GM12878 (cell line): ENCODE measurements around the gene MRPL18. TPM values are rescaled to one million over a fixed set of nuclear protein-coding genes. Genes with fewer than 3 reads are reported as not detected.

Source experiments
- ATAC-seq: fragments of 200-7000 bp; cut with Tn5 transposase; 3 replicates; pipeline ENCODE4 v1.9.1; 2020; ENCODE audit warnings: mild to moderate bottlenecking, moderate library complexity
- BruUV-seq: library from RNA; stranded (reverse); fragments of 400-500 nt; replicated peaks from 2 replicates; lab custom pipeline; 2021; lab: Mats Ljungman, UMichigan
- CTCF ChIA-PET: fragments of 300-600 bp; sonication (Branson Sonifier 250); formaldehyde crosslinking; extraction: SDS; loops from one replicate; lab custom pipeline; 2021; ENCODE audit warnings: inconsistent platforms; lab: Yijun Ruan, JAX
- POLR2A ChIA-PET: fragments of 350-600 bp; formaldehyde crosslinking; extraction: SDS; loops from one replicate; lab custom pipeline; 2021; ENCODE audit warnings: inconsistent platforms; lab: Charles Lee
- RAD21 ChIA-PET: fragments of 300-600 bp; sonication (Branson Sonifier 250); formaldehyde crosslinking; loops from one replicate; lab custom pipeline; 2023; ENCODE audit warnings: antibody characterized with exemption; ENCODE audit not compliant: unreplicated experiment; lab: Charles Lee
- SMC1A ChIA-PET: fragments of 300-600 bp; sonication (Branson Sonifier 250); formaldehyde crosslinking; loops from one replicate; lab custom pipeline; 2023; ENCODE audit not compliant: unreplicated experiment, uncharacterized antibody; lab: Charles Lee
- DNase-seq: peaks from one replicate; pipeline ENCODE4 v3.0.0-alpha.2; 2011; ENCODE audit warnings: low read depth, low spot score
- FAIRE-seq: peaks from 3 replicates; lab custom pipeline; 2011; peaks lifted over from hg19 to GRCh38; lab: Jason Lieb, UNC
- H2AFZ ChIP-seq: 2 replicates; pipeline ENCODE4 v1.6.0; 2011; ENCODE audit warnings: low read depth, low read length, control low read depth; ENCODE audit not compliant: control insufficient read depth
- H3K27ac ChIP-seq: 2 replicates; pipeline ENCODE4 v1.5.1; 2011; ENCODE audit warnings: control low read depth; ENCODE audit not compliant: control insufficient read depth, insufficient read depth
- H3K27me3 ChIP-seq, 2 experiments: replicated peaks in 1 of 2; 2 replicates each; pipeline versions ENCODE4 v1.6.0 to v1.6.1; 2011; ENCODE audit warnings: low read length in 1 of 2; ENCODE audit not compliant: control insufficient read depth in 2 of 2, insufficient read depth in 2 of 2
- H3K36me3 ChIP-seq, 2 experiments: 2 replicates each; pipeline ENCODE4 v1.5.1; 2011; ENCODE audit warnings: low read length in 1 of 2; ENCODE audit not compliant: control insufficient read depth in 2 of 2, insufficient read depth in 2 of 2
- H3K4me1 ChIP-seq: 2 replicates; pipeline ENCODE4 v1.6.1; 2011; ENCODE audit warnings: mild to moderate bottlenecking, low read length, moderate library complexity, mixed read lengths; ENCODE audit not compliant: control insufficient read depth, insufficient read depth
- H3K4me2 ChIP-seq: 2 replicates; pipeline ENCODE4 v1.6.0; 2011; ENCODE audit warnings: control low read depth; ENCODE audit not compliant: control insufficient read depth, insufficient read depth
- H3K4me3 ChIP-seq: fragments of 200-600 bp; sonication (generic); 2 replicates; pipeline ENCODE4 v1.5.1; 2016
- H3K79me2 ChIP-seq: 2 replicates; pipeline ENCODE4 v1.6.0; 2011; ENCODE audit warnings: low read length; ENCODE audit not compliant: control insufficient read depth, insufficient read depth
- H3K9ac ChIP-seq: 2 replicates; pipeline ENCODE4 v1.8.0; 2011; ENCODE audit warnings: low read length, control low read depth, mixed read lengths; ENCODE audit not compliant: control insufficient read depth, insufficient read depth
- H3K9me3 ChIP-seq: replicated peaks from 3 replicates; pipeline ENCODE4 v1.5.1; 2011; ENCODE audit warnings: mild to moderate bottlenecking, low read length; ENCODE audit not compliant: control insufficient read depth, insufficient read depth
- H4K20me1 ChIP-seq: 2 replicates; pipeline ENCODE4 v1.6.0; 2011; ENCODE audit not compliant: control insufficient read depth, insufficient read depth
- MYB ChIP-seq: fragments of 150-350 bp; IDR thresholded peaks from 2 replicates; pipeline ENCODE4 v1.6.1; 2014; ENCODE audit warnings: mild to moderate bottlenecking, low read depth, low read length, borderline replicate concordance
- WRNIP1 ChIP-seq: IDR thresholded peaks from 2 replicates; pipeline ENCODE4 v1.6.1; 2011; ENCODE audit warnings: low read depth, low read length, improper control_type of control experiment, borderline replicate concordance
- WGBS: methylation state at CpG from one replicate; pipeline ENCODE4 v1.1.6; 2016; ENCODE audit warnings: low lambda C conversion rate; ENCODE audit not compliant: insufficient replicate concordance, insufficient coverage; ENCODE audit errors: missing lambda C conversion rate; 5-methylcytosine and 5-hydroxymethylcytosine counted together
- in situ Hi-C: fragments of 300-500 bp; cut with MboI; formaldehyde crosslinking; loops from 9 replicates; pipeline ENCODE4 v1.14.3; 2018; ENCODE audit warnings: mixed read lengths
- intact Hi-C: fragments of 100-400 bp; cut with micrococcal nuclease; formaldehyde crosslinking; loops from one replicate; pipeline ENCODE4 v1.14.2; 2022; ENCODE audit not compliant: unreplicated experiment
- polyA plus RNA-seq, 11 experiments: library from polyadenylated mRNA; depleted of rRNA in 4 of 11; unstranded in 6 of 11; stranded (reverse) in 5 of 11; fragments of >200 nt; fragmentation: Nextera tagmentation in 4 of 11; fragmentation: Illumina TruSeq in 1 of 11; extraction: Ambion mirVana in 4 of 11; extraction: Trizol in 1 of 11; gene quantifications; 1 replicate in 1 of 11; 2 replicates in 10 of 11; pipeline versions ENCODE4 v1.2.1 to v1.2.3, GENCODE V29; 2011 to 2016; ENCODE audit warnings: inconsistent platforms in 2 of 11, missing spikeins in 2 of 11, low read depth in 1 of 11
- total RNA-seq, 4 experiments: library from RNA; depleted of rRNA in 3 of 4; stranded (reverse); fragments of >200 nt in 3 of 4; fragmentation: Illumina TruSeq in 1 of 4; extraction: Trizol in 1 of 4; gene quantifications; 2 replicates each; pipeline versions ENCODE4 v1.2.1 to v1.2.3, GENCODE V29; 2013 to 2021
- TF ChIP-seq, protein P1 (sequence below): fragments of 450-650 bp; IDR thresholded peaks from 2 replicates; pipeline ENCODE4 v1.6.1; 2016; ENCODE audit warnings: mild to moderate bottlenecking
- TF ChIP-seq, protein P2 (sequence below): fragments of 450-650 bp; IDR thresholded peaks from 2 replicates; pipeline ENCODE4 v1.6.1; 2016; ENCODE audit warnings: mild to moderate bottlenecking

Gene MRPL18
- total and polyA plus RNA-seq, 10 of the 15 experiments (the other 5 are each of a cell fraction or from before 2014, with no cell fraction given): 68.5 to 203 (median 116) TPM

DNA sequence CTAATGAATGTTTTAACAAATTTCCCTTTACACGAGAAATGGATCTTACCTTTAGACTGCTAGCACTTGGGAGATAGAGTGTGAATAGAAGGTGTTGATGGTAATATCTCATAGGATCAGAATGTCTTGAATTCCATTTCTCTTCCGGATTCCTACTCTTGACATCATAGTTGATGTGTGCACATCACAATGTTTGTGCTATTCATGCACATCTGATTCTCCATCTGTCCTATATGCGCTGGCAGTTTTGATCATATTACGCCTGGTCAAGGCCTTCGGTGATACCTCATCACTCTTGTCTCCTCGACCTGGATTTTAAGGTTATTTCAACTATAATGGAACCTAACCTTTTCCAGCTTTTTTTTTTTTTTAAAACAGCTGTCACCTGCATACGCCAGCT, 45.2 kb upstream of the MRPL18 start:
- no peak for TF ChIP-seq MYB
- TF ChIP-seq, protein P1, sequence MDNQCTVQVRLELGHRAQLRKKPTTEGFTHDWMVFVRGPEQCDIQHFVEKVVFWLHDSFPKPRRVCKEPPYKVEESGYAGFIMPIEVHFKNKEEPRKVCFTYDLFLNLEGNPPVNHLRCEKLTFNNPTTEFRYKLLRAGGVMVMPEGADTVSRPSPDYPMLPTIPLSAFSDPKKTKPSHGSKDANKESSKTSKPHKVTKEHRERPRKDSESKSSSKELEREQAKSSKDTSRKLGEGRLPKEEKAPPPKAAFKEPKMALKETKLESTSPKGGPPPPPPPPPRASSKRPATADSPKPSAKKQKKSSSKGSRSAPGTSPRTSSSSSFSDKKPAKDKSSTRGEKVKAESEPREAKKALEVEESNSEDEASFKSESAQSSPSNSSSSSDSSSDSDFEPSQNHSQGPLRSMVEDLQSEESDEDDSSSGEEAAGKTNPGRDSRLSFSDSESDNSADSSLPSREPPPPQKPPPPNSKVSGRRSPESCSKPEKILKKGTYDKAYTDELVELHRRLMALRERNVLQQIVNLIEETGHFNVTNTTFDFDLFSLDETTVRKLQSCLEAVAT: no peak
- TF ChIP-seq, protein P2, sequence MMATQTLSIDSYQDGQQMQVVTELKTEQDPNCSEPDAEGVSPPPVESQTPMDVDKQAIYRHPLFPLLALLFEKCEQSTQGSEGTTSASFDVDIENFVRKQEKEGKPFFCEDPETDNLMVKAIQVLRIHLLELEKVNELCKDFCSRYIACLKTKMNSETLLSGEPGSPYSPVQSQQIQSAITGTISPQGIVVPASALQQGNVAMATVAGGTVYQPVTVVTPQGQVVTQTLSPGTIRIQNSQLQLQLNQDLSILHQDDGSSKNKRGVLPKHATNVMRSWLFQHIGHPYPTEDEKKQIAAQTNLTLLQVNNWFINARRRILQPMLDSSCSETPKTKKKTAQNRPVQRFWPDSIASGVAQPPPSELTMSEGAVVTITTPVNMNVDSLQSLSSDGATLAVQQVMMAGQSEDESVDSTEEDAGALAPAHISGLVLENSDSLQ: no peak
- TF ChIP-seq WRNIP1: no peak
- Histone ChIP-seq H3K79me2 (peaks cover 3% of the 10 kb centered on the region), H3K36me3 (peaks cover 8 to 50% of the 10 kb centered on the region in 2 experiments), H2AFZ (no peak overlapping the region), H3K9me3 (no peaks in the 10 kb centered on the region), H3K9ac (no peak overlapping the region), H3K4me3 (no peak overlapping the region), H3K27me3 (no peaks in the 10 kb centered on the region), H4K20me1 (no peaks in the 10 kb centered on the region), H3K27ac (no peak overlapping the region), H3K4me2 (no peak overlapping the region), H3K4me1 (no peaks in the 10 kb centered on the region)
- ATAC-seq (no peak), DNase-seq (no peak), FAIRE-seq (no peak)
- in situ Hi-C loops (no loop called here), intact Hi-C loops (no loop called here)
- ChIA-PET RAD21 (interaction anchor here (0.6 kb wide), 1 partner anchor 1326 kb away, joined by 3 read pairs; no protein-coding TSS in a partner anchor), SMC1A (no interaction called here), CTCF (no interaction called here), POLR2A (interaction anchor here (1.8 kb wide), 1 partner anchor 13 kb away, joined by 5 read pairs; no protein-coding TSS in a partner anchor)
- 95% methylated on average over 7 of the region's 7 CpGs for WGBS
- BruUV-seq: no TSS peak
